Measurements from ENCODE around the gene NRCAM. TPM values are rescaled to one million over a fixed set of nuclear protein-coding genes. Genes with fewer than 3 reads are reported as not detected.

The NRCAM gene
- total and polyA plus RNA-seq, 2 experiments from 2014 or later, result 0.76 to 3.9 TPM

DNA sequence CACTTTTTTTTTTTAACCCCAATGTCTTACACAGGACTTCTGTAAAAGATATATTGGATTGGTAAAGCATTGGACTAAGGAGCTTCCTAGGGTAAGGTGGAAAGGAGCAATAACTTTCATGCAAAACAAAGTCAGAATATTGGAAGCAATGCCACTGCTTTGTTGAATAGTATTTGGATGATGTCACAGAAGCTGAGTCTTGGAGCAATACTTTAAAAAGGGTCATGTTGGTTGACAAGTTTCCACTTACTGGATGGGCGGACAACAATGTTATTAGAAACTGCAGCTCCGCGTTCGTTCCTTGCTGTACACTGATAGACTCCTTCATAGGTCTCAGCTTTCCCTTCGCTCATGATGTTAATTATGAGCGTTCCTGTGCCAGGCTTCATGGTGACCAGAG is 224.2 kb downstream of the NRCAM start:
- Histone ChIP-seq H3K36me3 (no peaks in the 10 kb centered on the region), H3K27me3 (no peaks in the 10 kb centered on the region), H3K4me3 (no peak overlapping the region), H3K9me3 (ENCODE audit: low read depth) (no peaks in the 10 kb centered on the region), H3K4me1 (ENCODE audit: low read depth) (peaks cover 20% of the 10 kb centered on the region), H3K27ac (no peak overlapping the region)
- DNase-seq (ENCODE audit: low read depth in 1 of 2, low spot score in 1 of 2), result no peak
- TF ChIP-seq, protein P1, sequence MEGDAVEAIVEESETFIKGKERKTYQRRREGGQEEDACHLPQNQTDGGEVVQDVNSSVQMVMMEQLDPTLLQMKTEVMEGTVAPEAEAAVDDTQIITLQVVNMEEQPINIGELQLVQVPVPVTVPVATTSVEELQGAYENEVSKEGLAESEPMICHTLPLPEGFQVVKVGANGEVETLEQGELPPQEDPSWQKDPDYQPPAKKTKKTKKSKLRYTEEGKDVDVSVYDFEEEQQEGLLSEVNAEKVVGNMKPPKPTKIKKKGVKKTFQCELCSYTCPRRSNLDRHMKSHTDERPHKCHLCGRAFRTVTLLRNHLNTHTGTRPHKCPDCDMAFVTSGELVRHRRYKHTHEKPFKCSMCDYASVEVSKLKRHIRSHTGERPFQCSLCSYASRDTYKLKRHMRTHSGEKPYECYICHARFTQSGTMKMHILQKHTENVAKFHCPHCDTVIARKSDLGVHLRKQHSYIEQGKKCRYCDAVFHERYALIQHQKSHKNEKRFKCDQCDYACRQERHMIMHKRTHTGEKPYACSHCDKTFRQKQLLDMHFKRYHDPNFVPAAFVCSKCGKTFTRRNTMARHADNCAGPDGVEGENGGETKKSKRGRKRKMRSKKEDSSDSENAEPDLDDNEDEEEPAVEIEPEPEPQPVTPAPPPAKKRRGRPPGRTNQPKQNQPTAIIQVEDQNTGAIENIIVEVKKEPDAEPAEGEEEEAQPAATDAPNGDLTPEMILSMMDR (IDR thresholded peaks at IDR 0.05; ENCODE audit: low read depth, low read length), result no peak

DNA sequence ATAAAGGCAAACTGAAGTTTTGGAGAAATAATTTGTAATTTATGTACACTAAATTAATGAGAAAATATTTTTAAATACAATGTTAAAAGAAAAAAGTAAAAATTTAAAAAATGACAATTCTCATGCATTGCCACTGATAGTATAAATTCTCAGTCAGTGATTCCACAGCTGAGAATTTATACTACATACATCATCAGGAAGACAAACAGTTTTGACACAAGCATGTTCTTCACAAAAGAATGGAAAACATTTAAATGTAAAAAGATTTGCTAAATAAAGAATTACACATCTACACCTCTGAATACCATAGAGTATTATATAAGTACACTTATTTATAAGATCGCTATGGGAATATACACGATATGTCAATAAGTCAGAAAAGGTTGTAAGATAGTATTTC is 225.0 kb downstream of the NRCAM start:
- H3K9me3 ChIP-seq (ENCODE audit: low read depth), result no peaks in the 10 kb centered on the region
- peaks cover 11% of the 10 kb centered on the region for H3K4me1 ChIP-seq (ENCODE audit: low read depth)
- H3K36me3 ChIP-seq, result no peaks in the 10 kb centered on the region
- H3K4me3 ChIP-seq, result no peak overlapping the region
- H3K27ac ChIP-seq, result no peak overlapping the region
- no peaks in the 10 kb centered on the region for H3K27me3 ChIP-seq
- DNase-seq (ENCODE audit: low read depth in 1 of 2, low spot score in 1 of 2), result no peak
- TF ChIP-seq, protein P1 (IDR thresholded peaks at IDR 0.05; ENCODE audit: low read depth, low read length), result no peak

DNA sequence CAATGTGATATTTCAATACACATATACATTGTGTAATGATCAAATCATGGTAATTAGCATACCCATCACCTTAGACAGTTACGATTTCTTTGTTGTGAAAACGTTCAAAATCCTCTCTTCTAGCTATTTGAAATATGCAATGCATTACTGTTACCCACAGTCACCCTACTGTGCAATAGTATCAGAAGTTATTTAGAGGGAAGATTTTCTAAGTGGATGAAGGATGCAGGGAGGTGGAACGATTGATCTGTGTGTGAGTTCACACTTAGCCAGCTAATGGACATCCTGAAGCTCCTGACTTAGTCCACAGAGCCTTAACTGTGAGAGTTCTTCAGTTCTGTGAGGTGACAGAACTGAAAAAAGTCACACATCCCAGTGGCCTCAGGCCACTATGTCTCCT is 228.9 kb downstream of the NRCAM start:
- DNase-seq (ENCODE audit: low read depth in 1 of 2, low spot score in 1 of 2), result no peak
- Histone ChIP-seq H3K4me1 (ENCODE audit: low read depth) (no peaks in the 10 kb centered on the region), H3K9me3 (ENCODE audit: low read depth) (no peaks in the 10 kb centered on the region), H3K27ac (no peak overlapping the region), H3K27me3 (no peaks in the 10 kb centered on the region), H3K36me3 (no peaks in the 10 kb centered on the region), H3K4me3 (no peak overlapping the region)
- TF ChIP-seq, protein P1 (IDR thresholded peaks at IDR 0.05; ENCODE audit: low read depth, low read length), result no peak

DNA sequence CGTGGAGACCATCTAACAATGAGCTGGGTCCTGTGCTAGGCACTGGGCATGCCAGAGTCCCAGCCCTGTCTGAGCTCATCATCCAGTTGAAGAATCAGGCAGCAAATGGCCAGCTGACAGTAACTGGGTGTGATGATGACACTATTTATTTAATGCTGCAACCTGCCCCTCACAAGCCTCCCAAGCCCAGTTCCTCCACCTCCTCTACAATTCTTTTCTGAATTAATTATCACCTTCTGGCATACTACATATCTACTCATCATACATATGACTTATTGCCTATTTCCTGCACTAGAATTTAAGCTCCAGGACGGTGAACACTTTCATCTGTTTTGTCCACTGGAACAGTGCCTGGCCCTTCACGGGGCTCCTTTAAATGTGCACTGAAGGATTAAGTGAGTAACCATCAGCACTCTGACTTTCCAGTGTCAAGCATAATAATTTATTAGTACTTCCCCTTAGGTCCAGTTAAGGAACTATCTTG is 229.4 kb downstream of the NRCAM start:
- H3K36me3 ChIP-seq, result no peaks in the 10 kb centered on the region
- TF ChIP-seq, protein P1 (IDR thresholded peaks at IDR 0.05; ENCODE audit: low read depth, low read length), result no peak
- DNase-seq (ENCODE audit: low read depth in 1 of 2, low spot score in 1 of 2), result no peak
- no peak overlapping the region for H3K27ac ChIP-seq
- no peaks in the 10 kb centered on the region for H3K4me1 ChIP-seq (ENCODE audit: low read depth)
- H3K9me3 ChIP-seq (ENCODE audit: low read depth), result no peaks in the 10 kb centered on the region
- H3K27me3 ChIP-seq, result no peaks in the 10 kb centered on the region
- no peak overlapping the region for H3K4me3 ChIP-seq

DNA sequence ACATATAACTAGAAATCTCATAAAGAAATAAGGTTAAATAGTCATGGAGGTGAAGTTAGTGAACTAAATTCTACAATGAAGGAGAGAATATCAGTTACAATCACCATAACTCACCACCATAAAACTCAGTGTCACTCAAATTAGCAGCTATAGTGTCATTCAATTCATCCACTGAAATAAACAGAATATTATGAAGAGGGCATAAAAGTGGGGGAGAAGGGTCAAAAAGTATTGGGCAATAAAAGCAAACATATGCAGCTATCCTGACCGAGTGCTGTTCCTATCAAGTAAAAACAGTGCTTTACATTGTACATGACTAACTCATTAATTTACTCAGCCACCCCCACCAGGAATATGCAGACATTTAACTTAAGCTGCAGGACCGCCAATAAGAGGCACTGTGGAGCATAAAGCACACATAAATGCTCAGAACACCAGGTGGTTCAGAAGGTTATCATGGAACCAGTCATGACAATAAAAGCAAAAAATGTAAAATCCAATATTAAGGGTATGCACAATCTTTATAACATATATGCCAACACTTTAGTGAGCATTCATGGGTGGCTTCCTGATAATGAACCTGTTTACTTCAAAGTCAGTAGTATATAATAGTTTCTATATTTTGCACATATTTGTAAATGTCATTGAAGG is 230.6 kb downstream of the NRCAM start:
- Histone ChIP-seq H3K36me3 (no peaks in the 10 kb centered on the region), H3K9me3 (ENCODE audit: low read depth) (no peaks in the 10 kb centered on the region), H3K4me3 (no peak overlapping the region), H3K27me3 (no peaks in the 10 kb centered on the region), H3K27ac (no peak overlapping the region), H3K4me1 (ENCODE audit: low read depth) (no peaks in the 10 kb centered on the region)
- DNase-seq (ENCODE audit: low read depth in 1 of 2, low spot score in 1 of 2), result no peak
- TF ChIP-seq, protein P1 (IDR thresholded peaks at IDR 0.05; ENCODE audit: low read depth, low read length), result no peak

Data from cardiac muscle cell (in vitro differentiated cells and primary cell).